CD14-positive monocyte (primary cell): ENCODE measurements around the gene SLCO3A1. TPM values are rescaled to one million over a fixed set of nuclear protein-coding genes. Genes with fewer than 3 reads are reported as not detected.

Experiments
- DNase-seq, 3 donors: peaks; one replicate each; pipeline ENCODE4 v3.0.0-alpha.2; 2011 to 2022
- H2AFZ ChIP-seq: 2 replicates; pipeline ENCODE4 v1.6.0; 2012; ENCODE audit warnings: mild to moderate bottlenecking, low read depth, low read length, inconsistent platforms; ENCODE audit not compliant: insufficient read depth, poor library complexity, severe bottlenecking
- H3K27ac ChIP-seq, 2 donors: 1 replicate in 1 of 2; 2 replicates in 1 of 2; pipeline ENCODE4 v1.5.1; 2012 to 2013; ENCODE audit warnings: low read length in 2 of 2, control low read depth in 1 of 2, inconsistent platforms in 1 of 2, low read depth in 1 of 2, mild to moderate bottlenecking in 1 of 2
- H3K27me3 ChIP-seq, 2 donors: one replicate each; pipeline versions ENCODE4 v1.6.0 to v1.6.1; 2011 to 2013; ENCODE audit warnings: low read length in 2 of 2; ENCODE audit not compliant: control insufficient read depth in 2 of 2, insufficient read depth in 2 of 2
- H3K36me3 ChIP-seq, 2 donors: replicated peaks in 1 of 2; 1 replicate in 1 of 2; 2 replicates in 1 of 2; pipeline versions ENCODE4 v1.5.1 to v1.6.1; 2012 to 2013; ENCODE audit warnings: low read length in 2 of 2, control low read depth in 1 of 2, inconsistent platforms in 1 of 2, mild to moderate bottlenecking in 1 of 2; ENCODE audit not compliant: insufficient read depth in 2 of 2, control insufficient read depth in 1 of 2
- H3K4me1 ChIP-seq, 2 donors: 1 replicate in 1 of 2; 2 replicates in 1 of 2; pipeline versions ENCODE4 v1.5.1 to v1.6.1; 2012 to 2013; ENCODE audit warnings: low read length in 2 of 2, control low read depth in 1 of 2, inconsistent platforms in 1 of 2, mild to moderate bottlenecking in 1 of 2, moderate library complexity in 1 of 2; ENCODE audit not compliant: insufficient read depth in 2 of 2, control insufficient read depth in 1 of 2
- H3K4me2 ChIP-seq: replicated peaks from 2 replicates; pipeline ENCODE3; 2012; ENCODE audit warnings: low read length, moderate library complexity, mild to moderate bottlenecking; ENCODE audit not compliant: poor library complexity, severe bottlenecking; ENCODE audit errors: extremely low read depth
- H3K4me3 ChIP-seq, 3 experiments: fragments of 200-600 bp in 1 of 3; sonication (generic) in 1 of 3; replicated peaks in 1 of 3; 1 replicate in 2 of 3; 2 replicates in 1 of 3; pipeline ENCODE4 v1.5.1; 2011 to 2013; ENCODE audit warnings: low read length in 3 of 3, mild to moderate bottlenecking in 3 of 3, control low read depth in 2 of 3, low read depth in 2 of 3, inconsistent platforms in 1 of 3, moderate library complexity in 1 of 3
- H3K79me2 ChIP-seq: 2 replicates; pipeline ENCODE4 v1.6.0; 2012; ENCODE audit warnings: mild to moderate bottlenecking, control low read depth, inconsistent platforms, low read length, moderate library complexity; ENCODE audit not compliant: insufficient read depth
- H3K9ac ChIP-seq: 2 replicates; pipeline ENCODE4 v1.6.0; 2017; ENCODE audit warnings: low read length, mild to moderate bottlenecking; ENCODE audit not compliant: insufficient read depth, poor library complexity, severe bottlenecking
- H3K9me3 ChIP-seq, 2 donors: replicated peaks in 1 of 2; 1 replicate in 1 of 2; 2 replicates in 1 of 2; pipeline versions ENCODE4 v1.5.1 to v1.6.1; 2012 to 2013; ENCODE audit warnings: low read length in 2 of 2, control low read depth in 1 of 2; ENCODE audit not compliant: control insufficient read depth in 1 of 2, insufficient read depth in 1 of 2
- H4K20me1 ChIP-seq: 2 replicates; pipeline ENCODE4 v1.6.0; 2012; ENCODE audit warnings: mild to moderate bottlenecking, low read length, control low read depth, moderate library complexity; ENCODE audit not compliant: insufficient read depth
- H3K27ac Mint-ChIP-seq, 7 donors: one replicate each; pipeline ENCODE4 v1.8.0; 2020; ENCODE audit warnings: mild to moderate bottlenecking in 7 of 7, mixed read lengths in 7 of 7, moderate library complexity in 6 of 7, inconsistent platforms in 2 of 7
- H3K27me3 Mint-ChIP-seq, 3 donors: one replicate each; pipeline ENCODE4 v1.8.0; 2021 to 2022; ENCODE audit warnings: low read depth in 3 of 3, mild to moderate bottlenecking in 3 of 3, mixed read lengths in 3 of 3, moderate library complexity in 3 of 3, inconsistent platforms in 1 of 3
- H3K36me3 Mint-ChIP-seq, 2 donors: one replicate each; pipeline ENCODE4 v1.8.0; 2020; ENCODE audit warnings: mixed read lengths in 2 of 2, inconsistent platforms in 1 of 2, mild to moderate bottlenecking in 1 of 2
- H3K4me1 Mint-ChIP-seq: one replicate; pipeline ENCODE4 v1.8.0; 2020; ENCODE audit warnings: mild to moderate bottlenecking, mixed read lengths
- H3K4me3 Mint-ChIP-seq, 2 donors: one replicate each; pipeline ENCODE4 v1.8.0; 2020; ENCODE audit warnings: mild to moderate bottlenecking in 2 of 2, mixed read lengths in 2 of 2, moderate library complexity in 1 of 2
- H3K9me3 Mint-ChIP-seq, 7 donors: one replicate each; pipeline ENCODE4 v1.8.0; 2020 to 2022; ENCODE audit warnings: mixed read lengths in 7 of 7, mild to moderate bottlenecking in 6 of 7, moderate library complexity in 6 of 7, inconsistent platforms in 2 of 7
- WGBS: methylation state at CpG from one replicate; pipeline ENCODE4 v1.1.5; 2013; ENCODE audit warnings: missing lambda C conversion rate; ENCODE audit not compliant: insufficient coverage; 5-methylcytosine and 5-hydroxymethylcytosine counted together
- intact Hi-C, 2 donors: fragments of 100-400 bp; cut with micrococcal nuclease; formaldehyde crosslinking; loops; one replicate each; pipeline versions ENCODE4 v1.15.0 to v1.15.1; 2023
- polyA plus RNA-seq, 3 donors: library from polyadenylated mRNA; depleted of rRNA in 1 of 3; unstranded in 2 of 3; stranded (reverse) in 1 of 3; fragments of 300-500 nt in 2 of 3; fragments of >200 nt in 1 of 3; fragmentation: Illumina TruSeq in 2 of 3; gene quantifications; 1 replicate in 2 of 3; 2 replicates in 1 of 3; pipeline ENCODE4 v1.2.3, GENCODE V29; 2012 to 2021
- TF ChIP-seq, protein P1 (sequence below): fragments of 200-600 bp; IDR thresholded peaks from one replicate; pipeline ENCODE4 v1.8.0; 2022; ENCODE audit warnings: antibody characterized with exemption, mild to moderate bottlenecking

Gene SLCO3A1
- polyA plus RNA-seq, 3 donors, result 53.7 to 76.2 (median 62.8) TPM

GRCh38 chr15:92141607-92142006 is 288.1 kb downstream of the SLCO3A1 start:
- no peak overlapping the region for H3K4me3 Mint-ChIP-seq
- H4K20me1 ChIP-seq, result peaks cover 51% of the 10 kb centered on the region

DNA sequence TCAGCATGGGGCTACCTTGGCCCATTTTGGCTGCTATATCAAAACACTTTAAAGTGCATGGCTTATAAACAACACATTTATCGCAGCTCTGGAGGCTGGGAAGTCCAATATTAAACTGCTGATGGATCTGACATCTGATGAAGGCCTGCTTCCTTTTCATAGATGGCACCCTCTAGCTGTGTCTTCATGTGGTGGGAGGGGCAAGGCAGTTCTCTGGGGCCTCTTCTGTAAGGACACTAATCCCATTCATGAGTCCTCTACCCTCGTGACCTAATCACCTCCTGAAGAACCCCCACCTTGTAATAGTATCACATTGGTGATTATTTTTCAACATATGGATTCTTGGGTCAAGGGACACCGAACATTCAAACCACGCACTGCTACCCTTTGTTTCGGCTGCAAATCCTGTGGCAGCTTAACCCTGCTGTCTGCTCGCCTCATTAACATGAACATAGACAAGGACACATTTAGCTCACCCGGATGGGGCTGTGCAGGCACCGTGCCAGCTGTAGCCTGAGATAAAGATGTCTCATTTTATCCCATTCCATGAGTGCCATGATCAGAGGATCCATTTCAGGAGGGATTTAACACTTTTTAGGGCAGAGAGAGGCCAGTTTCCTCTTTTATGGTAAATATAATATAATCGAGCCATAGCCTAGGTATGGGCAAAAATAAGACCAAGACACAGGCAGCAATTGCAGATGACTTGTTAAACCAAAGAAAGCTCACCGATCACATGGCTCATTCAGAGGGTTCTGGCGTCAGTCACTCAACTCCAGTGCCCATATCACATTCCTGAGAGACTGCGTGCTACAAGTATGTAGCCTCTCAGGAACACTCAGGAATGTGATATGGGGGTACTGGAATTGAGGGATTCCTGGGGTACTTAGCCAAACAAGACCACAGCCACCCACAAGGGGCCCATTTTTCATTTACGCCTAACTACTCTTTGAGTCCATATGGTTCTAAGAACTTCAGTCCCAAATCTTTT is 289.0 kb downstream of the SLCO3A1 start:
- 83% methylated on average over 8 of the region's 13 CpGs for WGBS
- no peak overlapping the region for H3K4me2 ChIP-seq
- H3K27me3 Mint-ChIP-seq, result no peaks in the 10 kb centered on the region
- TF ChIP-seq, protein P1, sequence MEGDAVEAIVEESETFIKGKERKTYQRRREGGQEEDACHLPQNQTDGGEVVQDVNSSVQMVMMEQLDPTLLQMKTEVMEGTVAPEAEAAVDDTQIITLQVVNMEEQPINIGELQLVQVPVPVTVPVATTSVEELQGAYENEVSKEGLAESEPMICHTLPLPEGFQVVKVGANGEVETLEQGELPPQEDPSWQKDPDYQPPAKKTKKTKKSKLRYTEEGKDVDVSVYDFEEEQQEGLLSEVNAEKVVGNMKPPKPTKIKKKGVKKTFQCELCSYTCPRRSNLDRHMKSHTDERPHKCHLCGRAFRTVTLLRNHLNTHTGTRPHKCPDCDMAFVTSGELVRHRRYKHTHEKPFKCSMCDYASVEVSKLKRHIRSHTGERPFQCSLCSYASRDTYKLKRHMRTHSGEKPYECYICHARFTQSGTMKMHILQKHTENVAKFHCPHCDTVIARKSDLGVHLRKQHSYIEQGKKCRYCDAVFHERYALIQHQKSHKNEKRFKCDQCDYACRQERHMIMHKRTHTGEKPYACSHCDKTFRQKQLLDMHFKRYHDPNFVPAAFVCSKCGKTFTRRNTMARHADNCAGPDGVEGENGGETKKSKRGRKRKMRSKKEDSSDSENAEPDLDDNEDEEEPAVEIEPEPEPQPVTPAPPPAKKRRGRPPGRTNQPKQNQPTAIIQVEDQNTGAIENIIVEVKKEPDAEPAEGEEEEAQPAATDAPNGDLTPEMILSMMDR, result no peak
- H3K4me1 ChIP-seq, result no peaks in the 10 kb centered on the region
- H3K4me3 Mint-ChIP-seq, result no peak overlapping the region
- no peak overlapping the region for H3K27ac ChIP-seq
- DNase-seq, result no peak
- peaks cover 40 to 65% of the 10 kb centered on the region in 2 donors for H3K36me3 ChIP-seq
- no peaks in the 10 kb centered on the region for H3K4me1 Mint-ChIP-seq
- H3K9me3 ChIP-seq, result no peaks in the 10 kb centered on the region
- intact Hi-C loops, result no loop called here
- H3K4me3 ChIP-seq, result no peak overlapping the region
- H3K79me2 ChIP-seq, result no peaks in the 10 kb centered on the region
- peak overlapping the region in 1 of 7 donors; percentile 60 for H3K27ac Mint-ChIP-seq
- H3K9ac ChIP-seq, result no peak overlapping the region
- peaks cover 0 to 3% (median 0%) of the 10 kb centered on the region in 7 donors for H3K9me3 Mint-ChIP-seq
- H2AFZ ChIP-seq, result no peak overlapping the region
- H3K27me3 ChIP-seq, result no peaks in the 10 kb centered on the region
- H3K36me3 Mint-ChIP-seq, result peaks cover 53 to 64% of the 10 kb centered on the region in 2 donors
- H4K20me1 ChIP-seq, result peaks cover 56% of the 10 kb centered on the region

More at GRCh38 chr15:92141607-92142006, 288.1 kb downstream of the SLCO3A1 start:
- Histone ChIP-seq H3K9me3 (peaks cover 0 to 1% of the 10 kb centered on the region in 2 donors), H3K36me3 (peaks cover 32 to 57% of the 10 kb centered on the region in 2 donors), H3K79me2 (no peaks in the 10 kb centered on the region), H3K27me3 (no peaks in the 10 kb centered on the region), H3K9ac (no peak overlapping the region), H3K4me3 (no peak overlapping the region), H2AFZ (no peak overlapping the region), H3K4me1 (no peaks in the 10 kb centered on the region), H3K27ac (no peak overlapping the region), H3K4me2 (no peak overlapping the region)
- Mint-ChIP-seq H3K36me3 (peaks cover 45 to 58% of the 10 kb centered on the region in 2 donors), H3K27ac (no peak overlapping the region), H3K4me1 (no peaks in the 10 kb centered on the region), H3K9me3 (peaks cover 0 to 3% (median 1%) of the 10 kb centered on the region in 7 donors), H3K27me3 (no peaks in the 10 kb centered on the region)
- 100% methylated on average over 3 of the region's 3 CpGs for WGBS
- TF ChIP-seq, protein P1, result no peak
- intact Hi-C loops, result no loop called here
- DNase-seq, result no peak
